Retina (tissue), 1 donor: ENCODE results near the gene FAM163A.
"Not testable (repeated sequence)": the region's sequence is repeated elsewhere in the genome, so short reads cannot be mapped to it uniquely, and the experiment has no call there.

ENCODE experiments used
- DNase-seq: peaks from one replicate; pipeline ENCODE4 v3.0.0-alpha.2; 2016

The FAM163A gene

GRCh38 chr1:179817056-179817455, 74.0 kb downstream of the FAM163A start:
- no peak for DNase-seq

DNA sequence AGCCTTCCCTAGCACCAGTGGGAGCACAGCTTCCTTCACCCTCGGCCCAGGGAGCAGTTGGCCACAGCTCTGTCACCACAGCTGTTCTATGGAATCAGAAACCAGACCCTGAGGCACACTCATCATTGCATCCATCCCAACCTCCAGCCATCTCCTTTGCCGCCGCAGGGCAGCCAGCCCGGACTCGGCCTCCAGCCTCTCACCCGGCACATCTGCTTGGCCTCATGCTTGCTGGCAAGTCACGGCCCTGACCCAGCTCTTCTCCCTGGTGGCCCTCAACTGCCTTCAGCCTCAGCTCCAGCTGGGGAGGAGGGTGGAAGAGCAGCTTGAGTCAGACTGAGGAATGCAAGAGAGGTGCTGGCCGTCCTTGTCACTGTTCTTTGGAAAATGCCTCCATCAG, 74.7 kb downstream of the FAM163A start:
- DNase-seq = no peak

DNA sequence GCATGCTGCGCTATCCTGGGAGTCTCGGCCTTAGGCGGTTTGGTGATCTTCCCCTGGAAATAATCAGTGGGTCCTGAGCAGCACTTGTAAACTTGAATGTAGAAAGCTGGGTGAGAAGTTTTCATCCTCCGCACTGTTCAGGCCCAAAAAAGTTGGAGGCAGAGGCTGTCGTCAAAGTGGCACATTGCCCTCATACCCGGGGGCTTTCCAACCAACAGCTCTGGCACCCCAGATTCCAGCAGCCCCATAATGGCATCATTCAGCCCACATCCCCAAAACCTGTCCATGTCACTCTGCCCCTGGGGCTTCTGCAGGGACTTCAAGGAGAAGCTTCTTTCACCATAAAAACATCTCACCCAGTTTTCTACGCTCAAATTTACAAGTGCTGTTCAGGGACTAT, 75.2 kb downstream of the FAM163A start:
- no peak for DNase-seq

DNA sequence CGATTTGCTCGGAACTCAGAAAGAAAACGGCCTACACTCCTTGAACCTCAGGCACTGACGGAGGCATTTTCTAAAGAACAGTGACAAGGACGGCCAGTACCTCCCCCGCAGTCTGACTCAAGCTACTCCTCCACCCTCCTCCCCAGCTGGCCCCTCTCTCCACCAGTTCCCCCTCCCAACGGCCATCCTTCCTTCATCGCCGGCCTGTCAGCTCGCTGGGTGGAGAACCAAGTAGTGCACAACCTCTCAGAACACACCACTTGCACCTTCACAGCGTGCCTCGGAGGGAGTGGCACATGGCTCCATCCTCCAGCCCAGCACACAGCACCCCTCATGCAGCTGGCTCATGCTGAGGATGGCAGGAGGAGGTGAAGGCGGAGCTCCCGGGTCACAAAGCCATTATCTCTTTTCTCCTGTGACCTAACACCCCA, 75.7 kb downstream of the FAM163A start:
- DNase-seq = no peak

DNA sequence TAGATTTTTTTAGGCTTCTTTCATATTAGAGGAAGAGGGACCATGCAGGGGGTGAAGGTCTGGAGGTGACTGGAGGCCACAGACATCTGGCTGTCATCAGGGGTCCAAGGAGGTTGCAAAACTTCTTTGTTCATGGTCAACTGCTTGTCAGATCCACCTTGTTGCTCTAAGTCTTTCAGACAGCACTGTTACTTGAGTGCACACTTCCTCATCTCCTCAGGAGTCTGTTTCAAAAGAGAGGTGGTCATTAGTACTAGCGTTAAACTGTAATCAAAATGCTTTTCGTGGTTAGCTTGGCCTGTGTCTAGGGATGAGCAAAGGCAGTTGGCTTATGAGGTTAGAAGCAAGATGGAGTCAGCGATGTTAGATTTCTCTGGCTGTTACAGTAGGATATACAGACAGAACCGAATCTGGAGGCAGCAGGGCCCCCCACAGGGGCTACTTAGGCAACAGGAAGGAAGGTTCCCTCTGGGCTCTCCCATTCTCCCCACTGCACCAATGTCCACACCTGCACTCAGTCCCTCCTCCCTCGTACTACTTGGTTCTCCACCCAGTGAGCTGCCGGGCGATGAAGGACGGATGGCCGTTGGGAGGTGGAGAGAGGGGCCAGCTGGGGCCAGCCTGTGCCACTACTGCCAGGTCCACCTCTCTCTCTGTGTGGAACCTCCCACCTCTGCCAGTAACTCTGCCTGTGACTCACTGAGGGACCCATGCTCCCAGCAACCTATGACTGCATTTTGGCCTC, 77.3 kb downstream of the FAM163A start:
- no peak for DNase-seq

GRCh38 chr1:179821524-179821923, 78.4 kb downstream of the FAM163A start:
- DNase-seq = no peak

DNA sequence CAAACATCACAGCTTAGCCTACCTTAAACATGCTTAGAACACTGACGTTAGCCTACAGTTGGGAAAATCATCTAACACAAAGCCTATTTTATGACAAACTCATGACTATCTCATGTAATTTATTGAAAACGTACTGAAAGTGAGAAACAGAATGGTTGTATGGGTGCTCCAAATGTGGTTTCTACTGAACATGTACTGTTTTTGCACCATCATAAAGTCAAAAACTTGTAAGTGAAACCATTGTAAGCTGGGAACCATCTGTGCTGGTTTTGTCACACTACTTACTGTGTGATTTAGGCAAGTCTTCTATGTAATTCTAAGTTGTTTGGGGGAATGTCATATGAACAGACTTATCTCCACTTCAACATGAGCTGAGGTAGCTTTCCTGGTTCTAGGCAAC, 79.0 kb downstream of the FAM163A start:
- DNase-seq = no peak

DNA sequence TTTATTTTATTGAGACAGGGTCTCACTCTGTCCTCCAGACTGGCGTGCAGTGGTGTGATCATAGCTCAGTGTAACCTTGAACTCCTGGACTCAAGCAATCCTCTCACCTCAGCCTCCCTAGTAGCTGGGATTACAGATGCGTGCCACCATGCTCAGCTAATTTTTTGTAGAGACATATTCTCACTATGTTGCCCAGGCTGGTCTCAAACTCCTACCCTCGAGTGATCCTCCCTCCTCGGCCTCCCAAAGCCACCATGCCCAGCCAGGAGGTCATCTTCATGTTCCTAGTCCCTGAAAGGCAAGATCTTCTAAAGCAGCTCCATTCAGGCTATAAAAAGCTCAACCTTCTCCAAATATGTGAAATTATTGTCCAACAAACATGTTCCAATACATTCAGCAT, 80.6 kb downstream of the FAM163A start:
- DNase-seq = no peak

- no peak for DNase-seq
Measured at GRCh38 chr1:179824265-179824664, 81.2 kb downstream of the FAM163A start.

GRCh38 chr1:179825206-179825605, 82.1 kb downstream of the FAM163A start:
- no peak for DNase-seq

DNA sequence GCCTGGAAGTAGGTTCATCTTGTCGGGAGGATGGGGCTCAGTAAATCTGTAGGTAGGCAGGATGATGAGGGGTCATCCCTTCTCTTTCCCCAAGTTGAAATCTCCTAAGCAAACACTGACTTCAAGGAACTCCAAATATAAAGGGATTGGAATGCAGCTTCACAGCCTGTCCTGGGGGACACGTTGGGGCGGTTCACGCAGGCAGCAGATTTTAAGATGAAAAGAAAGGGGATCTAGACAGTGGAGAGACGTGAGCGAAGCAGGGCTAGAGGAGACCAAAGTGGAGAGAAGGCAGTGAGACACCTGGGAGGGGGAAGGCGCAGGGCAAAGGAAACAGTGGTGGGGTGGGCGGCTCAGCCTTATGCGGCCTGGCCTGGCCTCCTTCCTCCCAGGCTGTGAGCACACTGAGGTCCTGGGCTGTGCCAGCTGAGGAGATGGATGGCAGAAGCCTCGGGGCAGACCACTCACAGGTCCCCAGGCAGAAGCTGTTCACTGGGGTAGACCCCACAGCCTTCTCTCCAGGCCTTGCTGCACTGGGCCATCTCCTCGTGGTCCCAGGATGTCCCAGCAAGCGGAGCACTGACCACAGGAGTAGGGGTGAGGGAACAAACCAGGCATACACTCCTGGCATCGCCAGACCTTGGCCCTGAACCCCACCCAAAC, 82.8 kb downstream of the FAM163A start:
- DNase-seq = no peak

DNA sequence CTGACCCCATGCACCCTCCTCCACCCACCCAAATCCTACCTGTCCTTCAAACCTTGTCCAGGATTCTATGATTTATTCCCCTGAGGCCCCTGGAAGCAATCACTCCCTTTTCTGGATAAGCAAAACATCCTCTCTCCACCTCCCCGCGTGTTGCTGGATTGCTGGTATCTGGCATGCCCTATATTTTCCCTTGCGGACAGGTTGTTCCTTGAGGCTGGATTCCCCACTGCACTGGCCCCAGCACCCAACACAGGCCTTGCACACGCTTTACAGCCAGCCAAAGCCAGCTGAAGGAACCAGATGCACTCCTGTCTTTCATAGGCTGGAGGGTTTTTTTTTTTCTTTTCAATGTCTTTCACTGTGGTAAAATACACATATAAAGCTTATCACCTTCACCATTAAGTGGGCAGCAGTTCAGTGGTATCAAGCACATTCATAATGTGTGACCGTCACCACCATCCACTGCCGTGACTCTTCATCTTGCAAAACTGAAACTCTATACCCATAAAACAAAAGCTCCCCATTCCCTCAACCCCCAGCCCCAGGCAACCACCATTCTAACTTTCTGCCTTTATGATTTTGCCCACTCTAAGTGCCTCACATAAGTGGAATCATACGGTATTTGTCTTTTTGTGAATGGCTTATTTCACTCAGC, 83.7 kb downstream of the FAM163A start:
- DNase-seq = no peak

DNA sequence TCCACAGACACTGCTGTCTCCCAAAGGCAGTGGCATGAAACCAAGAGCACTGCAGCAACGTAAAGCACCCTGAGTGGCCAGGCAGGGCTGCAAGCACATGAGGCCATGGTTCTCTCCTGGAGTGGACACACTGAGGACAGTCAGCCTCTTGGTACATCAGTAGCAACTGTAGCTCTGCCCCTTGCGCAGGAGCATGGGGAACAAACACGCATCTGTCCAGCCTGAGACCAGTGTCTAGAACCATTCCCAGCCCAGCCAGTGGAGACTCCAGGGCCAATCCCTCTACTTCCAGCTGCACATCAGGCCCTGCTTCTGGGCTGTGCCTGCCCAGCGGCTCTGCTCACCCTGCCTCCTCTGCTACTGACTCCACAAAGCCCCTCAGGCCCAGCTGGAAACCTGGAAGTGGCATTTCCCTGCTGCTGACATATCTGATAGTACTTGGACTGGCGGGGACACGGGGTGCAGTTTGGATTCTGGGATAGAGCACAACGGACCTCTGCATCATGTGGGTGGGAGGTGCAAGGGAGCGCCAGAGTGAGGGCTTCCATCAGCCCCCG, 85.5 kb downstream of the FAM163A start:
- no peak for DNase-seq

GRCh38 chr1:179831225-179831624, 88.1 kb downstream of the FAM163A start:
- no peak for DNase-seq

DNA sequence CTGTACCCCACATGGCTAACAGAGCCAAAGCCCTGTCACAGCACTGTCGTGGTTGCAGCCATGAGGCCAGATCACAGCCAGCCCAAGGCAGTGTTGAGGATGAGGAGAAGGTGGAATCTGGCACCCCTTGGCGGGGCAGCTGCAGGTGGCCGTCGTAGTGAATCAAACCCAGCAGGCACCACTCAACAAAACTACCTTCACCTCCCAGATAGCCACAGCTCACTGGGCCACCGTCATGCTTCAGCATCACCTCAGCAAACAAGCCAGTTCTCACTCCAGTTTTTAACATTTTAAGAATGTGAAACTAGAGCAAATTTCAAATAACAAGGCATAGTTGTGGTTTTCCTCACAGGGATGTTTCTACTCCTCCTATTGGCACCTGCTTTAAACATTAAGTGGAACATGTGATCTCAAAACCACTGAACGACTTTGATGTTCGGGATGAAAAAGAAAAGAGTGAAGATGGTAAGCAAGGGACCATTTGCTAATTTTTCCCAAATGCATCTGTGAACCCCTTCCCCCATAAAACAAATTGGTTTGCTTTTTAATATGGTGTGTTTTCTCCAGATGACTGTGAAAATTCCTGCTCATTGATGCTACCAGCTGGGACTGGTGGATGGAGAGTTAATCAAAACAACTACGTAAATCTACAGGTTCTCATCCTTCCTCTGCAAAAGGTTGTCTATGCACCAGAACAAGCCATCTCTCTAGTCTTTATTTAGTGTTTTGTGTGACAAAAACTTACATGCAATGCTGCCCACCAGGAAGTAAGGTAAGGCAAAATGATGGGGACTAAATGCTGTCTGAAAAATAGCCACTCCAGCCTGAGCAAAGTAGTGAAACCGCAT, 89.0 kb downstream of the FAM163A start:
- DNase-seq = no peak

GRCh38 chr1:179836686-179837445, 93.8 kb downstream of the FAM163A start:
- not testable (repeated sequence) for DNase-seq

GRCh38 chr1:179840107-179840506, 97.0 kb downstream of the FAM163A start:
- DNase-seq = no peak

DNA sequence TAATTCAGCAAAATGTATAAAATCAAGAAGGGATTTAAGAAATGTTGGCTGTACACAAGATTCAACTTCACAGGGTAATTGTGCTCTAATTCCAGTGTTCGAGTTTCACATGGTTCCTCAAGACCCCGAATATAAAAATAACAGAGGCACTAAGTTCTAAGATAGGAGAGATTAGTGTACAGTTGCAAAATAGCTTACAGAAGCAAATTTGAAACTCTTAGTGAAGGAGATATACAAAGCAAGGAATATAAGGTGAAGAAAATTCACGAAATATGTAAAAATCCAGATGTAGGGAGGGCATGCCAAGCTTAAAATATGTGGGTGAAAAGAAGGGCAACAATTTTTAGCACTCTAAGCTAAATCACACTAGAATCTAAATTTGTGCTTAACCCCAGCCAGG, 105.1 kb downstream of the FAM163A start:
- DNase-seq = no peak

GRCh38 chr1:179853102-179853501, 110.0 kb downstream of the FAM163A start:
- no peak for DNase-seq

DNA sequence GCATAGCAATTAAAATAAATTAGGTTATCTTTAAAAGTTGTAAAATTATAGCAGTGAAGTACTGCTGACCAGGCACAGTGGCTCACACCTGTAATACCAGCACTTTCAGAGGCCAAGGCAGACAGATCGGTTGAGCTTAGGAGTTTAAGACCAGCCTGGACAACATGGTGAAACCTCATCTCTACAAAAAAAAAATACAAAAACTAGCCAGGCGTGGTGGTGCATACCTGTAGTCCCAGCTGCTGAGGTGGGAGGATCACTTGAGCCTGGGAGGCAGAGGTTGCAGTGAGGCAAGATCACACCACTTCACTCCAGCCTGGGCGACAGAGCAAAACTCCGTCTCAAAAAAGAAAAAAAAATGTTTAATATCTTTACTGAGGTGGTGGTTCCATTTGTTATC, 112.7 kb downstream of the FAM163A start:
- DNase-seq = not testable (repeated sequence)

DNA sequence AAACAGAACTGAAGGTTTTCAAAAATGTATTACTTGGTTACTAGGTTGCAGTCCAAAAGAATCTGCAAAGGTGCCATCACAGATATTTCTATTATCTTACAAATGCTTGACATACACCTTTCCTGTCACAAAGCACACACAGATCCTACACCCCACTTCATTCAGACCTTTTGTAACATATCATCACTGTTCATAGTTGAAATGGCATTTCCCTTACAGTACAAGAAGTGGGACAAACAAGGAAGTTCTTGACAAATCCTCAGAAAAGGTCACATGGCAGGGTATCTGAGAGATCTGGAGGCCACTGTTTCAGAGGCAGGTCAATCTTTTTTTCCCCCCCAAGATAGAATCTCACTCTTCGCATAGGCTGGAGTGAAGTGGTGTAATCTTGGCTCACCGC, 113.2 kb downstream of the FAM163A start:
- DNase-seq = no peak

DNA sequence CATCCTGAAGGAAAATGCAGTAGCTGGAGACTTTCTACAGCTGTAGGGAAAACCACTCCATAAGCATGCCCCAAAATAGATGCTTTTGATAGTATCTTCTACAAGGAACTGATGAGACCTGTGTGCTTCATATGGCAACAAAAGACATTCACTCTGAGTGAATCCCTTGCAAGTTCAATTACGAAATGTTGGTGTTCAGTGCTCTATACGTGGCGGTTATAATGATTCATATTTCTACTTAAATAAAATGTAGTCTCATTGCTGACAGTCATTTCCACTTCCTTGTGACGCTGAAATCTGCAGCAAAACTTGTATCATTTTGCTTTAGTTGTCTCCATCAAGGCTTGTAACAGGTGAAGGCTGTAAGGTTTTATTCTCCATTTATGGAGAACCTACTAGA, 113.9 kb downstream of the FAM163A start:
- no peak for DNase-seq
